AG09309 (cell line): Measurements from ENCODE around the gene SLC10A1.

Source experiments
- DNase-seq: peaks from one replicate; pipeline ENCODE4 v3.0.0-alpha.2; 2010; ENCODE audit warnings: low read depth
- H3K4me3 ChIP-seq: 2 replicates; pipeline ENCODE4 v1.5.1; 2011; ENCODE audit warnings: mild to moderate bottlenecking, low read depth, low read length, moderate library complexity; ENCODE audit not compliant: control insufficient read depth
- TF ChIP-seq, protein P1 (sequence below): IDR thresholded peaks from 2 replicates; pipeline ENCODE4 v1.5.1; 2011; ENCODE audit warnings: mild to moderate bottlenecking, low read depth, low read length, inconsistent platforms; ENCODE audit not compliant: insufficient read depth, control insufficient read depth; ENCODE audit errors: missing control alignments

The SLC10A1 gene

DNA sequence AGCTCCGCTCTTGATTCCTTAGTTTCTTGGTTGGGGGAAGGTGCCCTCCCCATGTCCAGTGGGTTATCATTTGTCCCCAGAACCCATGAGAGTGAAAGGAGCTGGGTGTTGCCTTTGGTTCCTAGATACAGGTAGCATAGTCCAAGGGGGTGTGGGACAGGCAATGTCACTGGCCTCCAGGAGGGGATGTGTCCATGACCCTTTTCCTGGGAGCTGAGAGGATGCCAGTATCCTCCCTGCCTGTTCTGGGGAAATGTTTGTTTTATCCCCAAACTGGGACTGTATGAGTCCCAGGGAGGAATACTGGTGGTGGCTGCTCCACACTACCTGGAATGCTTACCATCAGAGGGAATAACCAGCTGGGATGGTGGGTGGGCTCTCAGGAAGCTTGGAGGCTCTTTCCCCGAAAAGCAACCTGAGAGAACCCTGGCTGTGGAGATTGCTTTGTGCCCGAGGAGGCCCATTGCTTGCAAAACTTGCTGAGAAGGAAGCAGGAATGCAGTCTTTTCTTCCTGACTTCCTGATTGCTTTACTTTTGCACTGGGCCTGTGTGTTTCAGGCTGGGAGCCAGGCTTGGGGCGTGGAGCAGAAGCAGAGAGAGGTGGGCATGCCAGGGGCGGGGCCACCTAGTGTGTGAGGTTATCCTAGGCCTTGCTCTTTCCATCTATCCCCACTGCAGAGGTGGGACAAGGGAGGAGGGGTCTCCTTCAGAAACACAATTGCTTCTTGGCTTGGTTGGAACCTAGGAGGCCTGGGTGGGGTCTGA lies 715 bp upstream of the SLC10A1 start:
- no peak overlapping the region for H3K4me3 ChIP-seq
- no peak for DNase-seq
- TF ChIP-seq, protein P1, sequence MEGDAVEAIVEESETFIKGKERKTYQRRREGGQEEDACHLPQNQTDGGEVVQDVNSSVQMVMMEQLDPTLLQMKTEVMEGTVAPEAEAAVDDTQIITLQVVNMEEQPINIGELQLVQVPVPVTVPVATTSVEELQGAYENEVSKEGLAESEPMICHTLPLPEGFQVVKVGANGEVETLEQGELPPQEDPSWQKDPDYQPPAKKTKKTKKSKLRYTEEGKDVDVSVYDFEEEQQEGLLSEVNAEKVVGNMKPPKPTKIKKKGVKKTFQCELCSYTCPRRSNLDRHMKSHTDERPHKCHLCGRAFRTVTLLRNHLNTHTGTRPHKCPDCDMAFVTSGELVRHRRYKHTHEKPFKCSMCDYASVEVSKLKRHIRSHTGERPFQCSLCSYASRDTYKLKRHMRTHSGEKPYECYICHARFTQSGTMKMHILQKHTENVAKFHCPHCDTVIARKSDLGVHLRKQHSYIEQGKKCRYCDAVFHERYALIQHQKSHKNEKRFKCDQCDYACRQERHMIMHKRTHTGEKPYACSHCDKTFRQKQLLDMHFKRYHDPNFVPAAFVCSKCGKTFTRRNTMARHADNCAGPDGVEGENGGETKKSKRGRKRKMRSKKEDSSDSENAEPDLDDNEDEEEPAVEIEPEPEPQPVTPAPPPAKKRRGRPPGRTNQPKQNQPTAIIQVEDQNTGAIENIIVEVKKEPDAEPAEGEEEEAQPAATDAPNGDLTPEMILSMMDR: no peak

DNA sequence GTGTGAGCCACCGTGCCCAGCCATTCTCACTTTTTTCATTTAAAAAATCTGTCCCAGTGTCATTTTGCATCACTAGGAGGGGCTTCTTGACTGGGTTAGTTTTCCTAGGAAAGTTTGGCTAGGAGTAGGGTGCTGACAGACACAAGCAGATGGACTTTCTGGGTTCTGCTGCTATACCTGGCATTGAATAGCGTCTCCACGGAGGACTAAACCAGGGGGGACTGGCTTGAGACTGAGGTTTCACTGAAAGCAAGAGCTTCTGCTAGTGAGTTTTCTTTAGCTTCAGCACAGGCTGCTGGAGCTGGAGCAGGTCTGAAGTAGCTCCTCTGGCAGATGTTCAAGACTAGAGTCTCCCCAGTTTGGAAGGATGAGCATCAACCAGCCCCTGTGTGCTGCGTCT lies 1.4 kb downstream of the SLC10A1 start:
- TF ChIP-seq, protein P1: no peak
- no peak for DNase-seq
- no peak overlapping the region for H3K4me3 ChIP-seq

DNA sequence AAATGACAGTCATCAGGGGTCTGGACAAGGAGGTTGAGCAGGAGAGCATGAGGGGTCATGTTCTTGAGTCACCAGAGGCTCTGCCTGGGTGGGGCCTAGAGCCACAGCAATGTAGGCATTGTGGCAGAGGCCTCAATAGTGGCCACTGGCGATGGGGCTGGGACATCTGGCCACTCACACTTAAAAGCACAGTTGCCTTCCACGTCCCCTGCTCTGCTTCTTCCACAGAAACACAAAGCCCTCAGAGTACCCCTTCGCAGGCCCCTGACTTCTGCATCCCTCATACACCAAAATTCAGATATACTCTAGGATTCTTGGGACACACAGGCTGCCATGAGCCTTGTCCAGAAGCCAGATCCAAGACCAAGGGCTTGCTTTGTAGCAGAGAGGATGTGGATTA lies 2.2 kb downstream of the SLC10A1 start:
- no peak overlapping the region for H3K4me3 ChIP-seq
- TF ChIP-seq, protein P1: no peak
- no peak for DNase-seq

DNA sequence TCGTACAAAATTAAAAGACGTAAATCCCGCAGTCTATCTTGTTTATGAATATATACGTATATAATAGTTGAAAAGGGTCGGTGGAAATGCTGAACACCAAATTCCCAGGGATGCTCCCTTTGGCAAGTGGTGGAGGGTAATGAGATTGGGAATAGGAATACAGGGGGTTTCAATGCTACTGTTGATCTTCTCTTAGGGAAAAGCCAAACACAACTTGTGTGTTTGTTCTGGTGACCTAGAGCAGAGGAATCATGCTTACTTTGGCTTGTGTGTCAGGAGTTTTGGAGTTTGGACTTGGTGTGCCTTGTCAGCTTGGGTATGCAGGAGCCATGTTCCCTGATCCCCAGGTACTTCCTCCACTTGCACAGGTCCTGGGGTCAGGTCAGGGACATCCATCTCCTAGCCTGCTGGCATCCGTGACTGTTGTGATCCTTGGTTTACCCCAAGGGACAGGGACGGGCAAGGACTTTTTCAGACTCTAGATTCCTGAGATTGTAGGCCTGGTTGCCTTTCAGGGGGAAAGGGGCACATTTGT lies 4.1 kb downstream of the SLC10A1 start:
- TF ChIP-seq, protein P1: no peak

DNA sequence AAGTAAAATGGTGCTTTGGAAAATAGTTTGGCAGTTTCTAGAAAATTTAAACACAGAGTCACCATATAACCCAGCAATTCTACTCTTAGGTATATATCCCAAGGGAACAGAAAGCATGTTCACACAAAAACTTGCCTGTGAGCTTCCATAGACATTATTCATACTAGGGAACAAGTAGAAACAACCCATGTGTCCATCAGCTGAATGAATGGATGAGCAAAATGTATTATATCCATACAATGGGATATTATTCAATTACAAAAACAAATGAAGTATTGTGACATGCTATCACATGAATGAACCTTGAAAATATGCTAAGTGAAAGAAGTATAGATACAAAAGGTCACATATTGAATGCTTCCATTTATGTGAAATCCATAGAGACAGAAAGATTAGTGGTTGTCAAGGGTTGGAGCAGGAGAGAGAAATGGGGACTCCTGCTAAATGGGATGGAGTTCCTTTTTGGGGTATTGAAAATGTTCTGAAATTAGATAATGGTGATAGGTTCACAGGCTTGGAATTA lies 7.9 kb downstream of the SLC10A1 start:
- TF ChIP-seq, protein P1: no peak

More for the DNA sequence above, 4.1 kb downstream of the SLC10A1 start:
- no peak overlapping the region for H3K4me3 ChIP-seq
- DNase-seq: no peak

DNA sequence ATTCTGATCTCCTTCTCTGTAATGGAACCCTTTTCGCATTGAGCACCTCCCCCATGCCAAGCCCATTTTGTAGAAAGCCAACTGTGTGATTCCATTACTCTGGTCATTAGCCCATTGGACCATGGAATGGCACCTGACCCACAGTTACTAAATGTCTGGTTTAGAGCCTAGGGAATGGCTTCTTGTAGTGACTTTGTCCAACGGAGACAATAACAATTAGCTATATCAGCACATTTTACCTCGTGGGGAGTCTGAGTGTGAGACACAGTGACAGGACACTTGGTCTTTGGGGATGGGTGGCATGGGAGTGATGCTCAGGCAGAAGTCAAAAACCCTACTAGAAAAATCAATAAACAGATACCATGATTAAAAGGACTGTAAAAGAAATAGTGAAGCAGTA lies 10.4 kb downstream of the SLC10A1 start:
- DNase-seq: no peak
- TF ChIP-seq, protein P1: no peak
- no peak overlapping the region for H3K4me3 ChIP-seq

More for the DNA sequence above, 7.9 kb downstream of the SLC10A1 start:
- DNase-seq: no peak
- no peak overlapping the region for H3K4me3 ChIP-seq

DNA sequence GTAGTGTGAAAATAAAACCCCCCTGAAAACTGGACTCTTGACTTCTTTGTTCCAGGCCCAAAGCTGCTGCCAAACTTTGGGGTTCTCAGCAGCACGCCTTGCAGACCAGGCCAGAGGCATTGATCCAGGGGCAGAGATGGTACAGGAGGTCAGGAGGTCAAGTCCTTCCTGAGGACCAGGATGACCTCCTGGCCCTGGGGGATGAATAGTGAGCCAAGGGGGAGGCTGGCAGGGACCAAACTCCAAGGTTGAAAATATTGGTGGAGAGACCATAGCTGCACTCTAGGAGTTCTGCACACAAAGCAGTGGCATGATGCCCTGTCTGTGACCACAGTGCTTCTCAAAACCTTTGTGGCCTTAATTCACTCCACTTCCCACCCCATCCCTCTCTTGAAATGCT lies 12.1 kb downstream of the SLC10A1 start:
- TF ChIP-seq, protein P1: no peak
- no peak for DNase-seq
- H3K4me3 ChIP-seq: no peak overlapping the region
